K562 (cell line): ENCODE data around the gene SLC1A3. TPM values are rescaled to one million over a fixed set of nuclear protein-coding genes. Genes with fewer than 3 reads are reported as not detected.

Experiments
- ATAC-seq: fragments of 200-7000 bp; cut with Tn5 transposase; 3 replicates; pipeline ENCODE4 v1.9.1; 2020; ENCODE audit warnings: moderate library complexity
- BruUV-seq: library from RNA; stranded (reverse); fragments of 400-500 nt; replicated peaks from 2 replicates; lab custom pipeline; 2021; lab: Mats Ljungman, UMichigan
- CTCF ChIA-PET: fragments of 300-600 bp; formaldehyde crosslinking; extraction: SDS; loops from one replicate; lab custom pipeline; 2021; ENCODE audit warnings: low intra/inter-chr PET ratio; lab: Yijun Ruan, JAX
- POLR2A ChIA-PET: fragments of 300-600, 350-650 bp; sonication (Branson Sonifier 250); formaldehyde crosslinking; extraction: SDS; loops from one replicate; lab custom pipeline; 2021; ENCODE audit warnings: antibody characterized with exemption, inconsistent platforms; lab: Yijun Ruan, JAX
- DNase-seq, 4 experiments: peaks; one replicate each; pipeline versions ENCODE4 v3.0.0 to v3.0.0-alpha.2; 2011 to 2018; ENCODE audit warnings: low spot score in 3 of 4, mixed read lengths in 3 of 4; ENCODE audit errors: extremely low read depth in 1 of 4
- FAIRE-seq: peaks from 2 replicates; lab custom pipeline; 2011; peaks lifted over from hg19 to GRCh38; lab: Jason Lieb, UNC
- H2AFZ ChIP-seq: 2 replicates; pipeline ENCODE4 v1.6.0; 2011; ENCODE audit warnings: low read depth, low read length, control low read depth, inconsistent platforms
- H3K27ac ChIP-seq: fragments of 200-600 bp; 3 replicates; pipeline ENCODE4 v1.8.0; 2011; ENCODE audit warnings: low read depth, mild to moderate bottlenecking, control low read depth, inconsistent platforms, low read length, moderate library complexity, mixed read lengths; ENCODE audit errors: extremely low read depth
- H3K27me3 ChIP-seq, 2 experiments: fragments of 300-600 bp in 1 of 2; 2 replicates in 1 of 2; 3 replicates in 1 of 2; pipeline versions ENCODE4 v1.6.0 to v1.8.0; 2011; ENCODE audit warnings: inconsistent platforms in 2 of 2, low read length in 2 of 2, mild to moderate bottlenecking in 1 of 2, mixed read lengths in 1 of 2, moderate library complexity in 1 of 2; ENCODE audit not compliant: control insufficient read depth in 2 of 2, insufficient read depth in 2 of 2
- H3K36me3 ChIP-seq: fragments of 300-600 bp; 3 replicates; pipeline ENCODE4 v1.8.0; 2011; ENCODE audit warnings: mild to moderate bottlenecking, low read length, inconsistent platforms; ENCODE audit not compliant: control insufficient read depth, insufficient read depth
- H3K4me1 ChIP-seq, 2 experiments: fragments of 200-600 bp in 1 of 2; replicated peaks in 1 of 2; 2 replicates in 1 of 2; 3 replicates in 1 of 2; pipeline versions ENCODE4 v1.5.1 to v1.8.0; 2011; ENCODE audit warnings: inconsistent platforms in 2 of 2, low read length in 2 of 2, mild to moderate bottlenecking in 1 of 2, mixed read lengths in 1 of 2, moderate library complexity in 1 of 2; ENCODE audit not compliant: control insufficient read depth in 2 of 2, insufficient read depth in 2 of 2
- H3K4me2 ChIP-seq: 2 replicates; pipeline ENCODE4 v1.6.1; 2011; ENCODE audit warnings: low read length, control low read depth, inconsistent platforms, mixed read lengths; ENCODE audit not compliant: insufficient read depth
- H3K4me3 ChIP-seq: fragments of 200-600 bp; sonication (generic), shearing (Covaris generic); 2 replicates; pipeline ENCODE4 v1.5.1; 2016; ENCODE audit warnings: control low read depth, inconsistent platforms
- H3K79me2 ChIP-seq: fragments of 200-600 bp; 3 replicates; pipeline ENCODE4 v1.8.0; 2011; ENCODE audit warnings: low read length, inconsistent platforms; ENCODE audit not compliant: control insufficient read depth, insufficient read depth
- H3K9ac ChIP-seq, 2 experiments: 2 replicates each; pipeline versions ENCODE4 v1.6.0 to v1.6.1; 2011; ENCODE audit warnings: low read depth in 2 of 2, low read length in 2 of 2, control low read depth in 1 of 2, inconsistent platforms in 1 of 2, mild to moderate bottlenecking in 1 of 2, mixed read lengths in 1 of 2; ENCODE audit not compliant: insufficient read depth in 1 of 2
- H3K9me1 ChIP-seq: one replicate; pipeline ENCODE4 v1.6.0; 2011; ENCODE audit warnings: inconsistent platforms, mild to moderate bottlenecking, low read length, moderate library complexity; ENCODE audit not compliant: control insufficient read depth, insufficient read depth
- H3K9me3 ChIP-seq: replicated peaks from 2 replicates; pipeline ENCODE4 v1.5.1; 2011; ENCODE audit warnings: low read depth, low read length, inconsistent platforms; ENCODE audit not compliant: control insufficient read depth, insufficient read depth
- H4K20me1 ChIP-seq: replicated peaks from 2 replicates; pipeline ENCODE4 v1.6.1; 2011; ENCODE audit warnings: low read length, inconsistent platforms, mixed read lengths; ENCODE audit not compliant: control insufficient read depth, insufficient read depth
- ZNF778 ChIP-seq: fragments of 450-650 bp; formaldehyde crosslinking; IDR thresholded peaks from 2 replicates; pipeline ENCODE4 v1.4.0; 2020; ENCODE audit warnings: mild to moderate bottlenecking, moderate library complexity
- ZNF780A ChIP-seq: fragments of 250-450 bp; sonication (Bioruptor Pico); IDR thresholded peaks from 2 replicates; pipeline ENCODE4 v1.5.0; 2021; ENCODE audit warnings: mild to moderate bottlenecking
- WGBS: fragments of 100-300 bp; shearing (Covaris generic); methylation state at CpG from one replicate; pipeline ENCODE4 v1.1.6; 2016; ENCODE audit warnings: low coverage, mixed read lengths; ENCODE audit not compliant: insufficient coverage; ENCODE audit errors: missing lambda C conversion rate; 5-methylcytosine and 5-hydroxymethylcytosine counted together
- in situ Hi-C: fragments of 300-500 bp; cut with MboI; formaldehyde crosslinking; loops from 4 replicates; pipeline ENCODE4 v1.15.0; 2018; ENCODE audit warnings: inconsistent platforms, mixed read lengths
- intact Hi-C: fragments of 100-400 bp; cut with micrococcal nuclease; formaldehyde crosslinking; loops from 2 replicates; pipeline ENCODE4 v1.14.2; 2022
- polyA plus RNA-seq, 8 experiments: library from polyadenylated mRNA; depleted of rRNA in 4 of 8; stranded (reverse) in 5 of 8; unstranded in 3 of 8; fragments of >200 nt; fragmentation: Nextera tagmentation in 2 of 8; fragmentation: Illumina TruSeq in 1 of 8; extraction: Ambion mirVana in 2 of 8; extraction: Trizol in 1 of 8; gene quantifications; 2 replicates each; pipeline versions ENCODE4 v1.2.1 to v1.2.3, GENCODE V29; 2011 to 2014; ENCODE audit warnings: inconsistent platforms in 1 of 8, missing spikeins in 1 of 8
- total RNA-seq, 7 experiments: library from RNA; depleted of rRNA in 6 of 7; stranded (reverse); fragments of >200 nt in 6 of 7; fragmentation: Illumina TruSeq in 2 of 7; extraction: Trizol in 2 of 7; gene quantifications; 2 replicates each; pipeline versions ENCODE4 v1.2.1 to v1.2.3, GENCODE V29; 2011 to 2021; ENCODE audit warnings: low replicate concordance in 1 of 7
- TF ChIP-seq, protein P1 (sequence below): fragments of 450-650 bp; formaldehyde crosslinking; IDR thresholded peaks from 2 replicates; pipeline ENCODE4 v1.4.0; 2022; ENCODE audit warnings: missing genetic modification characterization

The SLC1A3 gene
- total and polyA plus RNA-seq, 9 of the 15 experiments (the other 6 are each of a cell fraction or from before 2014, with no cell fraction given) = 0.13 TPM; not detected in 8

DNA sequence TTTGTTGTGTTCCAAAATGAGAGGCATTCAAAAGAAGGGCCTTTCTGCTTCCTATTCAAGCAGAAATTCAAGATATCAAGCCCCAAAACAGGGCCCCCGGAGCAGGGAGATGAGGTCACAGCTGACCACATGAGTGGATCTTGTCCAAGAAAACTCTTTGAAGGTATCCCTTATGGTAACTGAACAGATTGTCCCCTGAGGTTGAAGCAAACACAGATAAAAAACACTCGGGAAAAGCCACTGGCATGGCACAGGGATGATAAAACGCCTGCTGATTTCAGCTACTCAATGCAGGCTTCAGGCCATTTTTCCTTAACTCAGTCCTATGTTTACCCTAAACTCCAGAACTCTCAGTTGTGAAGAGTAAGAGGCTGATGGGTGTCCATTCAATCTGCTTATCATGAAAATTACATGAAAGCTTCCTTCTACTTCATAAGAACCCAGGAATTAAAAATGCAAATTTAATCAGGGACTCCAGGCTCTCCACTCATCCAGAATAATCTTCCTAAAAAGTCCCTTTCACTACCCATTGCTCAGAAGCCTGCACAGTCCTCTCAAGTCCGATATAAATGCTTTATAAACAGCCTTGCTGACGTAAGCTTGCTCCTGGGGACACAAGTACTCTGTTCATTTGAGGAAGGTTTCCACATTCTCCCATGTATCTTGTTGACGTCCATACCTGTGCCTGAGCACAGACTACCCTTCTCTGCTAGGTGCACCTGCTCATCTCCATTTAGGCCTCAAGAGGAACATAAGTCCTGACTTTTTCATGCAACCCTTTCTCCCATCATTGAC, 35.9 kb upstream of the SLC1A3 start:
- DNase-seq = no peak
- ChIA-PET CTCF (no interaction called here), POLR2A (interaction anchor here (0.6 kb wide), 1 partner anchor 9 kb away, joined by 3 read pairs; no protein-coding TSS in a partner anchor)
- Histone ChIP-seq H3K79me2 (no peaks in the 10 kb centered on the region), H4K20me1 (no peaks in the 10 kb centered on the region), H3K4me1 (no peaks in the 10 kb centered on the region), H3K4me2 (no peak overlapping the region), H3K27ac (no peak overlapping the region), H2AFZ (no peak overlapping the region), H3K27me3 (no peaks in the 10 kb centered on the region; a peak in 1 of 5 replicates), H3K9ac (no peak overlapping the region), H3K9me1 (no peaks in the 10 kb centered on the region), H3K9me3 (no peaks in the 10 kb centered on the region), H3K4me3 (no peak overlapping the region), H3K36me3 (no peaks in the 10 kb centered on the region)
- no peak for ATAC-seq
- intact Hi-C loops (no loop called here), in situ Hi-C loops (no loop called here)
- 0% methylated on average over 6 of the region's 6 CpGs for WGBS
- TF ChIP-seq ZNF780A (CRISPR knock-in tag) (no peak), ZNF778 (CRISPR knock-in tag) (no peak)
- TF ChIP-seq, protein P1, sequence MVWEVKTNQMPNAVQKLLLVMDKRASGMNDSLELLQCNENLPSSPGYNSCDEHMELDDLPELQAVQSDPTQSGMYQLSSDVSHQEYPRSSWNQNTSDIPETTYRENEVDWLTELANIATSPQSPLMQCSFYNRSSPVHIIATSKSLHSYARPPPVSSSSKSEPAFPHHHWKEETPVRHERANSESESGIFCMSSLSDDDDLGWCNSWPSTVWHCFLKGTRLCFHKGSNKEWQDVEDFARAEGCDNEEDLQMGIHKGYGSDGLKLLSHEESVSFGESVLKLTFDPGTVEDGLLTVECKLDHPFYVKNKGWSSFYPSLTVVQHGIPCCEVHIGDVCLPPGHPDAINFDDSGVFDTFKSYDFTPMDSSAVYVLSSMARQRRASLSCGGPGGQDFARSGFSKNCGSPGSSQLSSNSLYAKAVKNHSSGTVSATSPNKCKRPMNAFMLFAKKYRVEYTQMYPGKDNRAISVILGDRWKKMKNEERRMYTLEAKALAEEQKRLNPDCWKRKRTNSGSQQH (CRISPR knock-in tag) = no peak
- no TSS peak for BruUV-seq
- FAIRE-seq = no peak
